ENCODE data around the gene CLIC4. TPM values are rescaled to one million over a fixed set of nuclear protein-coding genes. Genes with fewer than 3 reads are reported as not detected.
"Not testable (repeated sequence)": the region's sequence is repeated elsewhere in the genome, so short reads cannot be mapped to it uniquely, and the experiment has no call there.

CLIC4 gene
- total RNA-seq, 1 experiment from 2014 or later: 169 TPM

- Histone ChIP-seq H3K27me3 (no peaks in the 10 kb centered on the region), H3K4me3 (no peak overlapping the region), H3K27ac (no peak overlapping the region), H3K36me3 (no peaks in the 10 kb centered on the region), H3K4me1 (peaks cover 11% of the 10 kb centered on the region), H3K9me3 (replicated peaks) (no peaks in the 10 kb centered on the region)
- DNase-seq: no peak
Observed at GRCh38 chr1:24711329-24711728, 33.9 kb upstream of the CLIC4 start.

- no peaks in the 10 kb centered on the region for H3K36me3 ChIP-seq
- peaks cover 11% of the 10 kb centered on the region for H3K4me1 ChIP-seq
- DNase-seq: no peak
- H3K27ac ChIP-seq: peak overlapping the region; percentile 63
- no peaks in the 10 kb centered on the region for H3K9me3 ChIP-seq (replicated peaks)
- no peak overlapping the region for H3K4me3 ChIP-seq
- no peaks in the 10 kb centered on the region for H3K27me3 ChIP-seq
Observed at GRCh38 chr1:24713176-24713575, 32.1 kb upstream of the CLIC4 start.

- Histone ChIP-seq H3K27ac (peak overlapping the region; percentile 63), H3K4me3 (no peak overlapping the region), H3K36me3 (no peaks in the 10 kb centered on the region), H3K9me3 (replicated peaks) (no peaks in the 10 kb centered on the region), H3K4me1 (peaks cover 11% of the 10 kb centered on the region), H3K27me3 (no peaks in the 10 kb centered on the region)
- no peak for DNase-seq
Observed at GRCh38 chr1:24713736-24714135, 31.5 kb upstream of the CLIC4 start.

- Histone ChIP-seq H3K4me1 (peaks cover 13% of the 10 kb centered on the region), H3K36me3 (no peaks in the 10 kb centered on the region), H3K27me3 (no peaks in the 10 kb centered on the region), H3K4me3 (no peak overlapping the region), H3K9me3 (replicated peaks) (no peaks in the 10 kb centered on the region), H3K27ac (no peak overlapping the region)
- no peak for DNase-seq
Observed at GRCh38 chr1:24714859-24715520, 30.3 kb upstream of the CLIC4 start.

- Histone ChIP-seq H3K36me3 (no peaks in the 10 kb centered on the region), H3K27me3 (no peaks in the 10 kb centered on the region), H3K27ac (no peak overlapping the region), H3K4me1 (peaks cover 13% of the 10 kb centered on the region), H3K4me3 (no peak overlapping the region), H3K9me3 (replicated peaks) (no peaks in the 10 kb centered on the region)
- no peak for DNase-seq
Observed at GRCh38 chr1:24715658-24716057, 29.6 kb upstream of the CLIC4 start.

GRCh38 chr1:24717887-24718650 lies 27.2 kb upstream of the CLIC4 start:
- Histone ChIP-seq H3K9me3 (replicated peaks) (no peaks in the 10 kb centered on the region), H3K4me3 (no peak overlapping the region), H3K27me3 (no peaks in the 10 kb centered on the region), H3K36me3 (no peaks in the 10 kb centered on the region), H3K27ac (no peak overlapping the region), H3K4me1 (peaks cover 8% of the 10 kb centered on the region)
- no peak for DNase-seq

GRCh38 chr1:24720152-24720551 lies 25.1 kb upstream of the CLIC4 start:
- Histone ChIP-seq H3K27ac (no peak overlapping the region), H3K4me1 (peaks cover 5% of the 10 kb centered on the region; the same call in 1 of the 2 replicates)
- peak in 1 of 2 experiments; percentile 49 for DNase-seq

GRCh38 chr1:24721533-24721932 lies 23.7 kb upstream of the CLIC4 start:
- Histone ChIP-seq H3K27me3 (no peaks in the 10 kb centered on the region), H3K36me3 (no peaks in the 10 kb centered on the region), H3K4me3 (no peak overlapping the region), H3K4me1 (peaks cover 13% of the 10 kb centered on the region), H3K9me3 (replicated peaks) (no peaks in the 10 kb centered on the region), H3K27ac (no peak overlapping the region)
- no peak for DNase-seq

More at GRCh38 chr1:24720152-24720551, 25.1 kb upstream of the CLIC4 start:
- Histone ChIP-seq H3K36me3 (no peaks in the 10 kb centered on the region), H3K9me3 (replicated peaks) (no peaks in the 10 kb centered on the region), H3K27me3 (no peaks in the 10 kb centered on the region), H3K4me3 (no peak overlapping the region)

- H3K36me3 ChIP-seq; H3K4me3 ChIP-seq; DNase-seq; H3K27me3 ChIP-seq; H3K27ac ChIP-seq; H3K9me3 ChIP-seq (replicated peaks): not testable (repeated sequence)
- H3K4me1 ChIP-seq: peaks cover 18% of the 10 kb centered on the region
Observed at GRCh38 chr1:24722073-24723035, 22.9 kb upstream of the CLIC4 start.

- DNase-seq: peak; percentile 95 to 98
- peak overlapping the region; percentile 54 for H3K4me3 ChIP-seq
- peaks cover 23% of the 10 kb centered on the region for H3K4me1 ChIP-seq
- H3K36me3 ChIP-seq: no peaks in the 10 kb centered on the region
- peak overlapping the region; percentile 69 for H3K27ac ChIP-seq
- no peaks in the 10 kb centered on the region for H3K27me3 ChIP-seq
- no peaks in the 10 kb centered on the region for H3K9me3 ChIP-seq (replicated peaks)
Observed at GRCh38 chr1:24724345-24725208, 20.7 kb upstream of the CLIC4 start.

- Histone ChIP-seq H3K9me3 (replicated peaks) (no peaks in the 10 kb centered on the region), H3K4me1 (peaks cover 21% of the 10 kb centered on the region), H3K4me3 (peak overlapping the region; percentile 54), H3K27ac (peak overlapping the region; percentile 69), H3K27me3 (no peaks in the 10 kb centered on the region), H3K36me3 (no peaks in the 10 kb centered on the region)
- peak; percentile 77 to 79 for DNase-seq
Observed at GRCh38 chr1:24725209-24725651, 20.0 kb upstream of the CLIC4 start.

- no peaks in the 10 kb centered on the region for H3K9me3 ChIP-seq (replicated peaks)
- no peaks in the 10 kb centered on the region for H3K27me3 ChIP-seq
- H3K27ac ChIP-seq: no peak overlapping the region; the same call in 1 of the 2 replicates
- no peaks in the 10 kb centered on the region for H3K36me3 ChIP-seq
- no peak for DNase-seq
- H3K4me3 ChIP-seq: no peak overlapping the region
- H3K4me1 ChIP-seq: peaks cover 21% of the 10 kb centered on the region
Observed at GRCh38 chr1:24726741-24727140, 18.5 kb upstream of the CLIC4 start.

GRCh38 chr1:24727501-24728216 lies 17.6 kb upstream of the CLIC4 start:
- Histone ChIP-seq H3K9me3 (replicated peaks) (no peaks in the 10 kb centered on the region), H3K4me3 (no peak overlapping the region), H3K4me1 (peaks cover 21% of the 10 kb centered on the region), H3K27me3 (no peaks in the 10 kb centered on the region), H3K36me3 (no peaks in the 10 kb centered on the region), H3K27ac (peak overlapping the region; percentile 20; the same call in 1 of the 2 replicates)
- DNase-seq: peak; percentile 72 to 80

All from SJCRH30 (cell line).